Glomerular endothelial cell (primary cell): ENCODE results near the gene AUTS2. TPM values are rescaled to one million over a fixed set of nuclear protein-coding genes. Genes with fewer than 3 reads are reported as not detected.
"Not testable (repeated sequence)": the region's sequence is repeated elsewhere in the genome, so short reads cannot be mapped to it uniquely, and the experiment has no call there.

Experiments
- DNase-seq: peaks from one replicate; pipeline ENCODE4 v3.0.0-alpha.2; 2011; ENCODE audit warnings: low read depth, low spot score; ENCODE audit errors: extremely low read depth
- total RNA-seq: library from RNA; depleted of rRNA; stranded (reverse); fragments of >200 nt; gene quantifications from 2 replicates; pipeline ENCODE4 v1.2.3, GENCODE V29; 2015

The AUTS2 gene
- total RNA-seq, 1 donor from 2014 or later = 24.8 TPM

GRCh38 chr7:70592171-70592570 is 993.9 kb downstream of the AUTS2 start:
- no peak for DNase-seq

- no peak for DNase-seq
These were observed 995.9 kb downstream of the AUTS2 start for GRCh38 chr7:70594170-70594569.

GRCh38 chr7:70594885-70595284 is 996.6 kb downstream of the AUTS2 start:
- DNase-seq = not testable (repeated sequence)

- DNase-seq = no peak
These were observed 997.1 kb downstream of the AUTS2 start for GRCh38 chr7:70595370-70595754.

- no peak for DNase-seq
These were observed 997.7 kb downstream of the AUTS2 start for GRCh38 chr7:70595755-70596597.

- no peak for DNase-seq
These were observed 998.3 kb downstream of the AUTS2 start for GRCh38 chr7:70596598-70596913.

- no peak for DNase-seq
These were observed 998.8 kb downstream of the AUTS2 start for GRCh38 chr7:70597066-70597465.

GRCh38 chr7:70598976-70599375 is 1000.7 kb downstream of the AUTS2 start:
- DNase-seq = no peak

GRCh38 chr7:70599446-70600190 is 1001.3 kb downstream of the AUTS2 start:
- DNase-seq = no peak

GRCh38 chr7:70600993-70601392 is 1002.7 kb downstream of the AUTS2 start:
- no peak for DNase-seq

GRCh38 chr7:70602117-70602516 is 1003.8 kb downstream of the AUTS2 start:
- no peak for DNase-seq

GRCh38 chr7:70607281-70607680 is 1009.0 kb downstream of the AUTS2 start:
- no peak for DNase-seq

- no peak for DNase-seq
These were observed 1009.5 kb downstream of the AUTS2 start for GRCh38 chr7:70607759-70608158.

- no peak for DNase-seq
These were observed 1010.0 kb downstream of the AUTS2 start for GRCh38 chr7:70608229-70608628.

- DNase-seq = no peak
These were observed 1014.5 kb downstream of the AUTS2 start for GRCh38 chr7:70612811-70613210.

GRCh38 chr7:70614237-70615045 is 1016.2 kb downstream of the AUTS2 start:
- DNase-seq = no peak

- no peak for DNase-seq
These were observed 1016.9 kb downstream of the AUTS2 start for GRCh38 chr7:70615066-70615606.

- DNase-seq = no peak
These were observed 1017.9 kb downstream of the AUTS2 start for GRCh38 chr7:70616211-70616610.

- DNase-seq = no peak
These were observed 1018.5 kb downstream of the AUTS2 start for GRCh38 chr7:70616821-70617220.

GRCh38 chr7:70618020-70618551 is 1019.8 kb downstream of the AUTS2 start:
- no peak for DNase-seq

GRCh38 chr7:70619130-70619529 is 1020.9 kb downstream of the AUTS2 start:
- no peak for DNase-seq
